IMR-90 (cell line): Measurements from ENCODE around the gene TRIM33. TPM values are rescaled to one million over a fixed set of nuclear protein-coding genes. Genes with fewer than 3 reads are reported as not detected.

Source experiments
- ATAC-seq: fragments of 200-7000 bp; cut with Tn5 transposase; 2 replicates; pipeline ENCODE4 v1.9.1; 2020; ENCODE audit warnings: low read depth, mild to moderate bottlenecking, moderate library complexity
- BruUV-seq: library from RNA; stranded (reverse); fragments of 400-500 nt; replicated peaks from 2 replicates; lab custom pipeline; 2021; lab: Mats Ljungman, UMichigan
- CTCF ChIA-PET: fragments of 300-600 bp; formaldehyde crosslinking; extraction: SDS; loops from one replicate; lab custom pipeline; 2021; ENCODE audit warnings: antibody characterized with exemption; lab: Yijun Ruan, JAX
- POLR2A ChIA-PET: fragments of 300-600 bp; sonication (Branson Sonifier 250); formaldehyde crosslinking; loops from one replicate; lab custom pipeline; 2022; ENCODE audit warnings: antibody characterized with exemption; ENCODE audit not compliant: unreplicated experiment; lab: Charles Lee
- DNase-seq: peaks from one replicate; pipeline ENCODE4 v3.0.0; 2013
- H2AFZ ChIP-seq: replicated peaks from 2 replicates; pipeline ENCODE3; 2013; ENCODE audit warnings: low read length, mild to moderate bottlenecking; ENCODE audit not compliant: poor library complexity
- H2AK5ac ChIP-seq: 2 replicates; pipeline ENCODE4 v1.6.1; 2013; ENCODE audit warnings: low read depth, low read length, inconsistent platforms
- H2AK9ac ChIP-seq: replicated peaks from 2 replicates; pipeline ENCODE3; 2013; ENCODE audit warnings: mild to moderate bottlenecking, low read depth, low read length, moderate library complexity; ENCODE audit not compliant: poor library complexity
- H2BK120ac ChIP-seq: 2 replicates; pipeline ENCODE4 v1.6.1; 2013; ENCODE audit warnings: low read depth, low read length, inconsistent platforms
- H2BK15ac ChIP-seq: 3 replicates; pipeline ENCODE4 v1.6.1; 2013; ENCODE audit warnings: low read depth, low read length, inconsistent platforms
- H2BK20ac ChIP-seq: 2 replicates; pipeline ENCODE4 v1.6.1; 2013; ENCODE audit warnings: low read depth, mild to moderate bottlenecking, inconsistent platforms, low read length, moderate library complexity
- H2BK5ac ChIP-seq: 2 replicates; pipeline ENCODE4 v1.6.1; 2013; ENCODE audit warnings: mild to moderate bottlenecking, low read depth, low read length, inconsistent platforms; ENCODE audit not compliant: poor library complexity, severe bottlenecking
- H3K14ac ChIP-seq: replicated peaks from 2 replicates; pipeline ENCODE4 v1.6.1; 2013; ENCODE audit warnings: low read depth, low read length, inconsistent platforms
- H3K18ac ChIP-seq: 2 replicates; pipeline ENCODE4 v1.6.1; 2013; ENCODE audit warnings: low read depth, low read length, control low read depth
- H3K23ac ChIP-seq: 2 replicates; pipeline ENCODE4 v1.6.1; 2013; ENCODE audit warnings: low read depth, low read length, inconsistent platforms
- H3K27ac ChIP-seq: 2 replicates; pipeline ENCODE4 v1.5.1; 2013; ENCODE audit warnings: mild to moderate bottlenecking, control low read depth, low read length; ENCODE audit not compliant: insufficient read depth
- H3K27me3 ChIP-seq: 2 replicates; pipeline ENCODE4 v1.6.1; 2013; ENCODE audit warnings: low read length; ENCODE audit not compliant: control insufficient read depth, insufficient read depth
- H3K36me3 ChIP-seq: 2 replicates; pipeline ENCODE4 v1.6.1; 2013; ENCODE audit warnings: low read length, mixed read lengths; ENCODE audit not compliant: control insufficient read depth, insufficient read depth
- H3K4ac ChIP-seq: 2 replicates; pipeline ENCODE4 v1.6.1; 2013; ENCODE audit warnings: low read depth, low read length, inconsistent platforms
- H3K4me1 ChIP-seq: 2 replicates; pipeline ENCODE4 v1.6.1; 2013; ENCODE audit warnings: low read length, mixed read lengths; ENCODE audit not compliant: control insufficient read depth, insufficient read depth
- H3K4me2 ChIP-seq: 2 replicates; pipeline ENCODE4 v1.6.1; 2013; ENCODE audit warnings: low read depth, mild to moderate bottlenecking, control low read depth, low read length, moderate library complexity
- H3K4me3 ChIP-seq: 2 replicates; pipeline ENCODE4 v1.5.1; 2013; ENCODE audit warnings: low read depth, mild to moderate bottlenecking, control low read depth, low read length, moderate library complexity; ENCODE audit not compliant: insufficient read depth
- H3K56ac ChIP-seq: 2 replicates; pipeline ENCODE4 v1.6.1; 2013; ENCODE audit warnings: low read length, inconsistent platforms; ENCODE audit not compliant: insufficient read depth; ENCODE audit errors: extremely low read depth
- H3K79me1 ChIP-seq, 2 experiments: 2 replicates each; pipeline ENCODE4 v1.6.1; 2013; ENCODE audit warnings: low read length in 2 of 2, inconsistent platforms in 1 of 2, low read depth in 1 of 2
- H3K9ac ChIP-seq: 2 replicates; pipeline ENCODE4 v1.6.1; 2013; ENCODE audit warnings: low read depth, low read length, control low read depth
- H3K9me1 ChIP-seq: 2 replicates; pipeline ENCODE4 v1.6.1; 2013; ENCODE audit warnings: low read length, inconsistent platforms; ENCODE audit not compliant: insufficient read depth
- H3K9me3 ChIP-seq: 2 replicates; pipeline ENCODE4 v1.6.1; 2013; ENCODE audit warnings: low read length; ENCODE audit not compliant: control insufficient read depth, insufficient read depth
- H4K20me1 ChIP-seq: 2 replicates; pipeline ENCODE4 v1.6.1; 2013; ENCODE audit warnings: low read length, inconsistent platforms; ENCODE audit not compliant: insufficient read depth
- H4K5ac ChIP-seq: 2 replicates; pipeline ENCODE4 v1.6.1; 2013; ENCODE audit warnings: mild to moderate bottlenecking, low read depth, low read length, control low read depth
- H4K8ac ChIP-seq, 2 experiments: 2 replicates each; pipeline ENCODE4 v1.6.1; 2013; ENCODE audit warnings: low read depth in 2 of 2, low read length in 2 of 2, control low read depth in 1 of 2, inconsistent platforms in 1 of 2
- H4K91ac ChIP-seq: 2 replicates; pipeline ENCODE4 v1.6.1; 2013; ENCODE audit warnings: low read depth, low read length, inconsistent platforms; ENCODE audit not compliant: insufficient read depth
- BHLHE40 ChIP-seq: fragments of 150-350 bp; IDR thresholded peaks from 2 replicates; pipeline ENCODE4 v1.6.1; 2016; ENCODE audit warnings: mild to moderate bottlenecking, low read depth, low read length
- CEBPB ChIP-seq: IDR thresholded peaks from 2 replicates; pipeline ENCODE4 v1.6.1; 2012; ENCODE audit warnings: low read depth, low read length, improper control_type of control experiment
- CHD1 ChIP-seq: IDR thresholded peaks from 2 replicates; pipeline ENCODE4 v1.6.1; 2012; ENCODE audit warnings: low read depth, low read length, improper control_type of control experiment
- CTCF ChIP-seq: conservative IDR thresholded peaks from 2 replicates; pipeline ENCODE4 v1.5.1; 2012; ENCODE audit warnings: mild to moderate bottlenecking, low read depth, low read length, improper control_type of control experiment
- FOS ChIP-seq: fragments of 150-350 bp; IDR thresholded peaks from 2 replicates; pipeline ENCODE4 v1.6.1; 2016; ENCODE audit warnings: low read depth, low read length
- MAFK ChIP-seq: IDR thresholded peaks from 2 replicates; pipeline ENCODE4 v1.6.1; 2012; ENCODE audit warnings: low read depth, low read length, improper control_type of control experiment
- MAZ ChIP-seq: IDR thresholded peaks from 2 replicates; pipeline ENCODE4 v1.6.1; 2012; ENCODE audit warnings: low read depth, mild to moderate bottlenecking, low read length, improper control_type of control experiment, moderate library complexity, borderline replicate concordance
- MXI1 ChIP-seq: IDR thresholded peaks from 2 replicates; pipeline ENCODE4 v1.6.1; 2012; ENCODE audit warnings: low read depth, mild to moderate bottlenecking, low read length, moderate library complexity, borderline replicate concordance
- NFE2L2 ChIP-seq: fragments of 150-350 bp; IDR thresholded peaks from 2 replicates; pipeline ENCODE4 v1.6.1; 2016; ENCODE audit warnings: low read depth, mild to moderate bottlenecking, low read length
- POLR2A ChIP-seq: IDR thresholded peaks from 2 replicates; pipeline ENCODE4 v1.6.1; 2012; ENCODE audit warnings: mild to moderate bottlenecking, low read depth, low read length
- RAD21 ChIP-seq: IDR thresholded peaks from 2 replicates; pipeline ENCODE4 v1.6.1; 2012; ENCODE audit warnings: low read length, improper control_type of control experiment
- RCOR1 ChIP-seq: IDR thresholded peaks from 2 replicates; pipeline ENCODE4 v1.6.1; 2012; ENCODE audit warnings: mild to moderate bottlenecking, low read length, improper control_type of control experiment; ENCODE audit not compliant: insufficient replicate concordance
- RFX5 ChIP-seq: IDR thresholded peaks from 2 replicates; pipeline ENCODE4 v1.8.0; 2012; ENCODE audit warnings: low read depth, mild to moderate bottlenecking, low read length, moderate library complexity
- SMC3 ChIP-seq: fragments of 150-350 bp; IDR thresholded peaks from 2 replicates; pipeline ENCODE4 v1.6.1; 2016; ENCODE audit warnings: low read depth, mild to moderate bottlenecking, antibody characterized with exemption, low read length, moderate library complexity
- WGBS, 2 experiments: methylation state at CpG; one replicate each; pipeline versions ENCODE4 v1.1.5 to v1.1.7; 2013; ENCODE audit warnings: missing lambda C conversion rate in 2 of 2; ENCODE audit not compliant: insufficient read length in 1 of 2; ENCODE audit errors: extremely low coverage in 2 of 2; 5-methylcytosine and 5-hydroxymethylcytosine counted together
- dilution Hi-C: fragments of 300-500 bp; cut with HindIII; formaldehyde crosslinking; loops from one replicate; pipeline ENCODE4 v1.14.3; 2018; ENCODE audit warnings: low sequenced_read_pairs; ENCODE audit not compliant: unreplicated experiment
- in situ Hi-C: fragments of 300-500 bp; cut with MboI; formaldehyde crosslinking; loops from 3 replicates; pipeline ENCODE4 v1.14.3; 2019; ENCODE audit warnings: low sequenced_read_pairs, inconsistent platforms, mixed read lengths
- intact Hi-C: fragments of 100-400 bp; cut with micrococcal nuclease; formaldehyde crosslinking; loops from 2 replicates; pipeline ENCODE4 v1.10.0; 2022
- polyA plus RNA-seq, 3 experiments: library from polyadenylated mRNA; depleted of rRNA; stranded (reverse); fragments of >200 nt; gene quantifications; 2 replicates each; pipeline ENCODE4 v1.2.3, GENCODE V29; 2012; ENCODE audit warnings: low replicate concordance in 1 of 3
- total RNA-seq: library from RNA; depleted of rRNA; stranded (reverse); fragments of >200 nt; gene quantifications from 2 replicates; pipeline ENCODE4 v1.2.3, GENCODE V29; 2012
- TF ChIP-seq, protein P1 (sequence below): fragments of 150-350 bp; IDR thresholded peaks from 2 replicates; pipeline ENCODE4 v1.6.1; 2017; ENCODE audit warnings: mild to moderate bottlenecking, antibody characterized with exemption, low read length, low read depth
- TF ChIP-seq, protein P2 (sequence below): fragments of 150-350 bp; IDR thresholded peaks from 2 replicates; pipeline ENCODE4 v1.6.1; 2016; ENCODE audit warnings: low read depth, mild to moderate bottlenecking, low read length, moderate library complexity, borderline replicate concordance

The TRIM33 gene
- total and polyA plus RNA-seq, 2 of the 4 experiments (the other 2 are of a cell fraction): 9.5 to 40.1 TPM

DNA sequence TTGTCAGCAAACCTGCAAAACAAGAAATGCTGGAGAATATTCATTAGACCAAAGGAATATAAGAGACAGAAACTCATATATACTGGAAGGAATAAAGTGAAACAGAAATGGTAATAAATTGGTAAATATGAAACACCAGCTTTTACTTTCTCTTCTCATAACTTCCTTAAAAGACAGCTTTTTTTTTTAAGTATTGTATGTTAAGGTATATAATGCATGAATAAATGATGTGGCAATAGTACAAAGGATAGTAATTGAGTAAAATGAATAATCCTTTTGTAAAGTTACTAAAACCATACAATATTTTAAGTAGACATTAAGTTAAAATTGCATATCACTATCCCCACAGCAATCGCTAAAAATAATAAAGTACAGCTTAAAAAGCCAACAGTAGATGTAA, 64.8 kb downstream of the TRIM33 start:
- ATAC-seq: no peak
- dilution Hi-C loops: no loop called here
- H3K4me1 ChIP-seq: no peaks in the 10 kb centered on the region

More for the DNA sequence above, 64.8 kb downstream of the TRIM33 start:
- in situ Hi-C loops: no loop called here
- POLR2A ChIA-PET: no interaction called here
- H2AFZ ChIP-seq: no peak overlapping the region
- peaks cover 17 to 36% of the 10 kb centered on the region in 2 experiments for H3K79me1 ChIP-seq
- no peak overlapping the region for H3K14ac ChIP-seq
- H2AK5ac ChIP-seq: no peak overlapping the region
- no peak overlapping the region for H3K4ac ChIP-seq
- no peak overlapping the region for H3K18ac ChIP-seq
- H3K27ac ChIP-seq: no peak overlapping the region
- H3K36me3 ChIP-seq: peaks cover 8% of the 10 kb centered on the region; the same call in 1 of the 2 replicates
- H4K8ac ChIP-seq: no peak overlapping the region
- no peak overlapping the region for H3K4me2 ChIP-seq
- H3K4me3 ChIP-seq: no peak overlapping the region
- no peaks in the 10 kb centered on the region for H3K27me3 ChIP-seq
- H2BK5ac ChIP-seq: no peak overlapping the region
- no peak overlapping the region for H4K91ac ChIP-seq
- H4K20me1 ChIP-seq: no peaks in the 10 kb centered on the region
- no CpG with 5 or more reads among the region's 1 CpG for WGBS, 2 experiments
- DNase-seq: no peak
- no peaks in the 10 kb centered on the region; the same call in 1 of the 2 replicates for H3K9me1 ChIP-seq
- no peak overlapping the region for H3K56ac ChIP-seq
- no peaks in the 10 kb centered on the region for H3K9me3 ChIP-seq
- no peak overlapping the region for H2BK120ac ChIP-seq
- no peak overlapping the region for H3K9ac ChIP-seq
- no peak overlapping the region for H3K23ac ChIP-seq
- CTCF ChIA-PET: interaction anchor here (0.5 to 1.3 kb wide), 3 partner anchors 10 to 52 kb away, joined by 3 read pairs; no protein-coding TSS in a partner anchor
- no peak overlapping the region for H2BK20ac ChIP-seq
- TF ChIP-seq MAZ: no peak
- no peak for TF ChIP-seq FOS
- TF ChIP-seq BHLHE40: no peak
- TF ChIP-seq CEBPB: no peak
- no peak for TF ChIP-seq CHD1
- no peak for TF ChIP-seq POLR2A
- no peak for TF ChIP-seq RAD21
- TF ChIP-seq MAFK: no peak
- no peak for TF ChIP-seq NFE2L2
- TF ChIP-seq CTCF: no peak
- TF ChIP-seq SMC3: no peak
- TF ChIP-seq, protein P1, sequence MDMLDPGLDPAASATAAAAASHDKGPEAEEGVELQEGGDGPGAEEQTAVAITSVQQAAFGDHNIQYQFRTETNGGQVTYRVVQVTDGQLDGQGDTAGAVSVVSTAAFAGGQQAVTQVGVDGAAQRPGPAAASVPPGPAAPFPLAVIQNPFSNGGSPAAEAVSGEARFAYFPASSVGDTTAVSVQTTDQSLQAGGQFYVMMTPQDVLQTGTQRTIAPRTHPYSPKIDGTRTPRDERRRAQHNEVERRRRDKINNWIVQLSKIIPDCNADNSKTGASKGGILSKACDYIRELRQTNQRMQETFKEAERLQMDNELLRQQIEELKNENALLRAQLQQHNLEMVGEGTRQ: no peak
- TF ChIP-seq MXI1: no peak
- TF ChIP-seq, protein P2, sequence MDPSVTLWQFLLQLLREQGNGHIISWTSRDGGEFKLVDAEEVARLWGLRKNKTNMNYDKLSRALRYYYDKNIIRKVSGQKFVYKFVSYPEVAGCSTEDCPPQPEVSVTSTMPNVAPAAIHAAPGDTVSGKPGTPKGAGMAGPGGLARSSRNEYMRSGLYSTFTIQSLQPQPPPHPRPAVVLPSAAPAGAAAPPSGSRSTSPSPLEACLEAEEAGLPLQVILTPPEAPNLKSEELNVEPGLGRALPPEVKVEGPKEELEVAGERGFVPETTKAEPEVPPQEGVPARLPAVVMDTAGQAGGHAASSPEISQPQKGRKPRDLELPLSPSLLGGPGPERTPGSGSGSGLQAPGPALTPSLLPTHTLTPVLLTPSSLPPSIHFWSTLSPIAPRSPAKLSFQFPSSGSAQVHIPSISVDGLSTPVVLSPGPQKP: no peak
- no peak for TF ChIP-seq RFX5
- no peak for TF ChIP-seq RCOR1
- no TSS peak for BruUV-seq
- H4K5ac ChIP-seq: no peak overlapping the region
- H2AK9ac ChIP-seq: no peak overlapping the region
- intact Hi-C loops: no loop called here
- H2BK15ac ChIP-seq: no peak overlapping the region
